ENCODE results near the gene KYAT1. TPM values are rescaled to one million over a fixed set of nuclear protein-coding genes. Genes with fewer than 3 reads are reported as not detected.
A peak's percentile ranks its signal among the peaks of the same experiment; 100 is the strongest.

The KYAT1 gene
- total and polyA plus RNA-seq, 8 donors = 6.2 to 9.6 (median 7.2) TPM

- H3K9me3 ChIP-seq = no peaks in the 10 kb centered on the region
- H3K36me3 ChIP-seq = peaks cover 0 to 7% of the 10 kb centered on the region in 2 donors
- ATAC-seq = no peak
- no peak overlapping the region for H3K27ac ChIP-seq
- no peak for TF ChIP-seq CTCF (IDR thresholded peaks at IDR 0.05)
- no peaks in the 10 kb centered on the region for H3K4me1 ChIP-seq
- no peaks in the 10 kb centered on the region for H3K27me3 ChIP-seq
- no peak for DNase-seq
- intact Hi-C loops (cut with DNase I) = no loop called here
- no peak overlapping the region for H3K4me3 ChIP-seq
Measured at GRCh38 chr9:128840524-128840923, 41.2 kb downstream of the KYAT1 start.

GRCh38 chr9:128838338-128838737, 43.4 kb downstream of the KYAT1 start:
- Histone ChIP-seq H3K4me3 (no peak overlapping the region), H3K27me3 (no peaks in the 10 kb centered on the region), H3K27ac (no peak overlapping the region), H3K9me3 (no peaks in the 10 kb centered on the region), H3K4me1 (no peaks in the 10 kb centered on the region), H3K36me3 (peaks cover 0 to 12% of the 10 kb centered on the region in 2 donors)
- intact Hi-C loops (cut with DNase I) = no loop called here
- no peak for ATAC-seq
- no peak for TF ChIP-seq CTCF (IDR thresholded peaks at IDR 0.05)
- DNase-seq = peak in 1 of 4 donors; percentile 37

GRCh38 chr9:128836509-128837145, 45.1 kb downstream of the KYAT1 start:
- no peak overlapping the region for H3K4me3 ChIP-seq
- no peaks in the 10 kb centered on the region for H3K4me1 ChIP-seq
- H3K27ac ChIP-seq = no peak overlapping the region
- no peak for ATAC-seq
- peaks cover 0 to 7% of the 10 kb centered on the region in 2 donors for H3K36me3 ChIP-seq
- peak in 1 of 4 donors; percentile 66 for DNase-seq
- no peak for TF ChIP-seq CTCF (IDR thresholded peaks at IDR 0.05)
- H3K9me3 ChIP-seq = no peaks in the 10 kb centered on the region
- H3K27me3 ChIP-seq = no peaks in the 10 kb centered on the region
- intact Hi-C loops (cut with DNase I) = no loop called here

- no peaks in the 10 kb centered on the region for H3K4me1 ChIP-seq
- no peaks in the 10 kb centered on the region for H3K27me3 ChIP-seq
- TF ChIP-seq CTCF (IDR thresholded peaks at IDR 0.05) = no peak
- peaks cover 0 to 7% of the 10 kb centered on the region in 2 donors for H3K36me3 ChIP-seq
- H3K9me3 ChIP-seq = no peaks in the 10 kb centered on the region
- intact Hi-C loops (cut with DNase I) = no loop called here
- no peak overlapping the region for H3K27ac ChIP-seq
- peak in 1 of 4 donors; percentile 65 for DNase-seq
- no peak for ATAC-seq
- H3K4me3 ChIP-seq = no peak overlapping the region
Measured at GRCh38 chr9:128835246-128836210, 46.2 kb downstream of the KYAT1 start.

GRCh38 chr9:128833696-128834095, 48.1 kb downstream of the KYAT1 start:
- Histone ChIP-seq H3K4me1 (peaks cover 4 to 12% of the 10 kb centered on the region in 2 donors), H3K9me3 (no peaks in the 10 kb centered on the region), H3K27ac (no peak overlapping the region), H3K4me3 (no peak overlapping the region), H3K27me3 (no peaks in the 10 kb centered on the region), H3K36me3 (peaks cover 0 to 7% of the 10 kb centered on the region in 2 donors)
- intact Hi-C loops (cut with DNase I) = no loop called here
- no peak for TF ChIP-seq CTCF (IDR thresholded peaks at IDR 0.05)
- DNase-seq = peak in 1 of 4 donors; percentile 34
- ATAC-seq = no peak
